ENCODE results near the gene CCDC97.

Gene CCDC97

GRCh38 chr19:41311613-41312012 lies 1.6 kb downstream of the CCDC97 start:
- no peaks in the 10 kb centered on the region for H3K27me3 ChIP-seq (ENCODE audit: low read length)
- H4K20me1 ChIP-seq (ENCODE audit: low read depth, low read length), result no peaks in the 10 kb centered on the region
- no peaks in the 10 kb centered on the region for H3K36me3 ChIP-seq (ENCODE audit: low read length)
- H3F3A ChIP-seq (ENCODE audit: insufficient read depth), result peaks cover 29% of the 10 kb centered on the region
- peaks cover 14% of the 10 kb centered on the region for H3K79me2 ChIP-seq (ENCODE audit: insufficient read depth, low read length)
- no peak overlapping the region for H3K27ac ChIP-seq (ENCODE audit: low read depth, low read length)
- H3K4me3 ChIP-seq (ENCODE audit: insufficient read depth, low read length, poor library complexity, severe bottlenecking), result no peak overlapping the region
- H3K9me2 ChIP-seq (replicated peaks; ENCODE audit: insufficient read depth, low read length), result no peaks in the 10 kb centered on the region
- H3K4me2 ChIP-seq (ENCODE audit: low read depth, low read length, poor library complexity, severe bottlenecking), result peak overlapping the region; percentile 89
- H3K9me3 ChIP-seq (ENCODE audit: insufficient read depth, low read length), result no peaks in the 10 kb centered on the region
- no peak for TF ChIP-seq EZH2phosphoT487 (conservative IDR thresholded peaks at IDR 0.05; ENCODE audit: low read length)
- TF ChIP-seq CTCF (IDR thresholded peaks at IDR 0.05; ENCODE audit: insufficient read depth, low read length, poor library complexity, severe bottlenecking), result no peak
- peak overlapping the region; percentile 79 for H3K9ac ChIP-seq (ENCODE audit: low read length)
- no peak overlapping the region for H2AFZ ChIP-seq (ENCODE audit: low read depth, low read length, severe bottlenecking)

GRCh38 chr19:41316306-41316920 lies 6.4 kb downstream of the CCDC97 start:
- Histone ChIP-seq H3K9me2 (replicated peaks; ENCODE audit: insufficient read depth, low read length) (no peaks in the 10 kb centered on the region), H3K4me3 (ENCODE audit: insufficient read depth, low read length, poor library complexity, severe bottlenecking) (no peak overlapping the region), H4K20me1 (ENCODE audit: low read depth, low read length) (no peaks in the 10 kb centered on the region), H2AFZ (ENCODE audit: low read depth, low read length, severe bottlenecking) (no peak overlapping the region), H3K4me2 (ENCODE audit: low read depth, low read length, poor library complexity, severe bottlenecking) (no peak overlapping the region), H3K9me3 (ENCODE audit: insufficient read depth, low read length) (no peaks in the 10 kb centered on the region), H3K27me3 (ENCODE audit: low read length) (no peaks in the 10 kb centered on the region), H3K27ac (ENCODE audit: low read depth, low read length) (no peak overlapping the region), H3F3A (ENCODE audit: insufficient read depth) (no peaks in the 10 kb centered on the region), H3K9ac (ENCODE audit: low read length) (no peak overlapping the region), H3K79me2 (ENCODE audit: insufficient read depth, low read length) (peaks cover 4% of the 10 kb centered on the region), H3K36me3 (ENCODE audit: low read length) (peaks cover 3% of the 10 kb centered on the region; the same call in 1 of the 2 replicates)
- TF ChIP-seq CTCF (IDR thresholded peaks at IDR 0.05; ENCODE audit: insufficient read depth, low read length, poor library complexity, severe bottlenecking) (no peak), EZH2phosphoT487 (conservative IDR thresholded peaks at IDR 0.05; ENCODE audit: low read length) (no peak)

GRCh38 chr19:41318696-41319499 lies 8.9 kb downstream of the CCDC97 start:
- H3K9me3 ChIP-seq (ENCODE audit: insufficient read depth, low read length), result no peaks in the 10 kb centered on the region
- H3K27ac ChIP-seq (ENCODE audit: low read depth, low read length), result no peak overlapping the region
- H4K20me1 ChIP-seq (ENCODE audit: low read depth, low read length), result no peaks in the 10 kb centered on the region
- no peak overlapping the region for H3K4me3 ChIP-seq (ENCODE audit: insufficient read depth, low read length, poor library complexity, severe bottlenecking)
- no peaks in the 10 kb centered on the region; the same call in 1 of the 2 replicates for H3K79me2 ChIP-seq (ENCODE audit: insufficient read depth, low read length)
- no peak overlapping the region for H2AFZ ChIP-seq (ENCODE audit: low read depth, low read length, severe bottlenecking)
- H3K9me2 ChIP-seq (replicated peaks; ENCODE audit: insufficient read depth, low read length), result no peaks in the 10 kb centered on the region
- no peak overlapping the region for H3K9ac ChIP-seq (ENCODE audit: low read length)
- no peaks in the 10 kb centered on the region; the same call in 1 of the 2 replicates for H3F3A ChIP-seq (ENCODE audit: insufficient read depth)
- H3K36me3 ChIP-seq (ENCODE audit: low read length), result peaks cover 3% of the 10 kb centered on the region; the same call in 1 of the 2 replicates
- no peak for TF ChIP-seq CTCF (IDR thresholded peaks at IDR 0.05; ENCODE audit: insufficient read depth, low read length, poor library complexity, severe bottlenecking)
- TF ChIP-seq EZH2phosphoT487 (conservative IDR thresholded peaks at IDR 0.05; ENCODE audit: low read length), result no peak
- no peaks in the 10 kb centered on the region for H3K27me3 ChIP-seq (ENCODE audit: low read length)
- no peak overlapping the region for H3K4me2 ChIP-seq (ENCODE audit: low read depth, low read length, poor library complexity, severe bottlenecking)
